ENCODE data around the gene EEF1AKMT2.

EEF1AKMT2 gene

GRCh38 chr10:124717911-124718741, 73.6 kb downstream of the EEF1AKMT2 start:
- DNase-seq = peak; percentile 92

- no peak for DNase-seq
Observed at GRCh38 chr10:124717041-124717757, 74.5 kb downstream of the EEF1AKMT2 start.

- no peak for DNase-seq
Observed at GRCh38 chr10:124716369-124716768, 75.3 kb downstream of the EEF1AKMT2 start.

- DNase-seq = no peak
Observed at GRCh38 chr10:124715439-124715838, 76.2 kb downstream of the EEF1AKMT2 start.

GRCh38 chr10:124713679-124714255, 77.9 kb downstream of the EEF1AKMT2 start:
- no peak for DNase-seq

- no peak for DNase-seq
Observed at GRCh38 chr10:124712704-124713407, 78.8 kb downstream of the EEF1AKMT2 start.

GRCh38 chr10:124711145-124711544, 80.5 kb downstream of the EEF1AKMT2 start:
- DNase-seq = no peak

- DNase-seq = no peak
Observed at GRCh38 chr10:124710266-124710881, 81.3 kb downstream of the EEF1AKMT2 start.

- no peak for DNase-seq
Observed at GRCh38 chr10:124709861-124710260, 81.8 kb downstream of the EEF1AKMT2 start.

- no peak for DNase-seq
Observed at GRCh38 chr10:124708922-124709520, 82.7 kb downstream of the EEF1AKMT2 start.

GRCh38 chr10:124708246-124708779, 83.4 kb downstream of the EEF1AKMT2 start:
- no peak for DNase-seq

Data from activated effector memory CD4-positive, alpha-beta T cell treated with anti-CD3 and anti-CD28 coated beads, Interleukin-2, amount 50 U/mL, for 16 hours (primary cell).